ENCODE data around the gene KIF21B.

The KIF21B gene

GRCh38 chr1:201016943-201017827 is 6.3 kb downstream of the KIF21B start:
- Mint-ChIP-seq H3K4me1 (peaks cover 81% of the 10 kb centered on the region), H3K4me3 (no peak overlapping the region), H3K27me3 (ENCODE audit: low read depth, poor library complexity) (peaks cover 21% of the 10 kb centered on the region), H3K9me3 (no peaks in the 10 kb centered on the region), H3K36me3 (ENCODE audit: low read depth) (no peaks in the 10 kb centered on the region), H3K27ac (peak overlapping the region; percentile 48)
- TF ChIP-seq CTCF (IDR thresholded peaks at IDR 0.05): no peak
- DNase-seq: no peak

- TF ChIP-seq CTCF (IDR thresholded peaks at IDR 0.05): no peak
- DNase-seq: no peak
- no peak overlapping the region for H3K4me3 Mint-ChIP-seq
- no peaks in the 10 kb centered on the region for H3K9me3 Mint-ChIP-seq
- peaks cover 20% of the 10 kb centered on the region for H3K27me3 Mint-ChIP-seq (ENCODE audit: low read depth, poor library complexity)
- no peaks in the 10 kb centered on the region for H3K36me3 Mint-ChIP-seq (ENCODE audit: low read depth)
- H3K4me1 Mint-ChIP-seq: peaks cover 76% of the 10 kb centered on the region
- H3K27ac Mint-ChIP-seq: no peak overlapping the region
Measured at GRCh38 chr1:201016211-201016651, 7.3 kb downstream of the KIF21B start.

DNA sequence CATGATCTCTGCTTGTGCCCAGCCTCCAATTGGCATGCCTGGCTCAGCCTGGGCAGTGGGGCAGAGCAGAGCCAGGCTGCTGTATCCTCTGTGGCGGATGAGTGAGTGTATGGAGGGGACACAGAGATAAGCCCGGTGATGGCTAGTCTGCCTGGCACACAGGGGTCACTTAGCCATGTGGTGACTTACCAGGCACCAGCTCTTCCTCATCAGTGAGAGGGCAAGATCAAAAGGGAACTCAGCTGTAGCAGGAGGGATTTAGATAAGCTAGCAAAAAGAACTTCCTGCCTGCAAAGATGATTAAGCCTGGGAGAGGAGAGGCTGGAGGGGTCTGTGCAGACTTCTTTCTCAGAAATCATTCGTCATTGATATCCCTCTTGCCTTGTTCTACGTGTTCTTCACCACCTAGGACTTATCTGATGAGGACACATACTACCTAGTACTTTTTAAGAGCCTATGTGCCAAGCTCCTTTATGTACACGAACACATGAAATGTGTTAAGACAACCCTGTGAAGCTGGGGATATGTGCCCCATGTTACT is 7.9 kb downstream of the KIF21B start:
- H3K4me3 Mint-ChIP-seq: no peak overlapping the region

GRCh38 chr1:201014816-201015200 is 8.7 kb downstream of the KIF21B start:
- no peaks in the 10 kb centered on the region for H3K36me3 Mint-ChIP-seq (ENCODE audit: low read depth)
- no peak for DNase-seq
- TF ChIP-seq CTCF (IDR thresholded peaks at IDR 0.05): no peak
- no peak overlapping the region for H3K4me3 Mint-ChIP-seq
- no peak overlapping the region for H3K27ac Mint-ChIP-seq
- peaks cover 15% of the 10 kb centered on the region for H3K27me3 Mint-ChIP-seq (ENCODE audit: low read depth, poor library complexity)
- no peaks in the 10 kb centered on the region for H3K9me3 Mint-ChIP-seq
- H3K4me1 Mint-ChIP-seq: peaks cover 72% of the 10 kb centered on the region

More for the DNA sequence above, 7.9 kb downstream of the KIF21B start:
- no peak for DNase-seq
- TF ChIP-seq CTCF (IDR thresholded peaks at IDR 0.05): no peak
- no peak overlapping the region for H3K27ac Mint-ChIP-seq
- no peaks in the 10 kb centered on the region for H3K9me3 Mint-ChIP-seq
- H3K4me1 Mint-ChIP-seq: peaks cover 73% of the 10 kb centered on the region
- peaks cover 17% of the 10 kb centered on the region for H3K27me3 Mint-ChIP-seq (ENCODE audit: low read depth, poor library complexity)
- H3K36me3 Mint-ChIP-seq (ENCODE audit: low read depth): no peaks in the 10 kb centered on the region

DNA sequence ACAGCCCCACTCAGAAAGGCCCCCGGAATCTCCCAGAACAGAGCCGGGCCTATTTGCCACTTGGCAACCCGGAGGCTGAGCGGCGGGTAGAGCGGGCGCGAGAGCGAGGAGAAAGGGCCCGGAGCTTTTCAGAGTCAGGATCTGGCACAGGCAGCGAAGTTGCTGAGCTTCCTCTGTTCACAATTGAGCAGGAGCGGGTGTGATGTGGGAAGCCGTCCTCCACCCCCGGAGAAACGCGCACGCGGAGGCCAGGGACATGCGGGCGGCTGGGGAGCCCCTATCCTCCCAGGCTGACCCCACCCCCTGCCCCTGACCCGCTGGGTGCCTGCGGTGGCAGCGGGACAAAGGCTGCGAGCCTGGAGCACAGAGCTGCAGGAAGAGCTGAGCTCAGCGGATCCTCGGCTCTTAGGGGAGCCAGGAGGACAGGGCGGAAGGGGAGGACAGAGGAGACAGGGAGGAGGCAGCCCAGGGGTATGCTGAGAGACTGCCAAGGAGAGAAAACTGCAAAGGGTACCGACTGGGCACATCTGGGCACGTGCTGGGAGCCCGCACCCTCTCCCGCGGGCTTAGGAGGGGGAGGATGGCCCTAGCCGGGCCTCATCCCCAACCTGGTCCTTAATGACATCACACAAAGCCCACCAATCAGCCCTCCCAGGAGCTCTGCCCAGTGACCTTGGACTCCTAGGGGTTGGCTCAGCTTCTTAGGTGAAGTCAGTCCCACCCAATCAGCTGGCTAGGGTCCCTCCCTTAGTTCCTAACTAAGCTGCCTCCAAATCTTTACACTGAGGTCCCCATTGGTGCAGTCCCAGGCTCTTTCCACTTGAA is 9.3 kb downstream of the KIF21B start:
- Mint-ChIP-seq H3K27me3 (ENCODE audit: low read depth, poor library complexity) (peaks cover 15% of the 10 kb centered on the region), H3K4me3 (no peak overlapping the region), H3K9me3 (no peaks in the 10 kb centered on the region), H3K36me3 (ENCODE audit: low read depth) (no peaks in the 10 kb centered on the region), H3K4me1 (peaks cover 72% of the 10 kb centered on the region), H3K27ac (no peak overlapping the region)
- peak; percentile 30 for DNase-seq
- TF ChIP-seq CTCF (IDR thresholded peaks at IDR 0.05): no peak
